ENCODE measurements around the gene MAN2A1.

GRCh38 chr5:109803854-109804253, 114.1 kb downstream of the MAN2A1 start:
- no peak for TF ChIP-seq ZNF398 (tag by site-specific recombination; IDR thresholded peaks at IDR 0.05)
- TF ChIP-seq ZNF449 (tag by site-specific recombination; IDR thresholded peaks at IDR 0.05): no peak
- TF ChIP-seq ZNF558 (tag by site-specific recombination; IDR thresholded peaks at IDR 0.05): no peak
- no peak for TF ChIP-seq TRIM28 (IDR thresholded peaks at IDR 0.05; ENCODE audit: borderline replicate concordance, low read length)
- TF ChIP-seq GLI4 (tag by site-specific recombination; IDR thresholded peaks at IDR 0.05): no peak
- no peak for TF ChIP-seq CTCF (tag by site-specific recombination; IDR thresholded peaks at IDR 0.05)
- TF ChIP-seq OVOL3 (tag by site-specific recombination; IDR thresholded peaks at IDR 0.05): no peak
